Measurements from ENCODE around the gene PHLDA3.

Gene PHLDA3

DNA sequence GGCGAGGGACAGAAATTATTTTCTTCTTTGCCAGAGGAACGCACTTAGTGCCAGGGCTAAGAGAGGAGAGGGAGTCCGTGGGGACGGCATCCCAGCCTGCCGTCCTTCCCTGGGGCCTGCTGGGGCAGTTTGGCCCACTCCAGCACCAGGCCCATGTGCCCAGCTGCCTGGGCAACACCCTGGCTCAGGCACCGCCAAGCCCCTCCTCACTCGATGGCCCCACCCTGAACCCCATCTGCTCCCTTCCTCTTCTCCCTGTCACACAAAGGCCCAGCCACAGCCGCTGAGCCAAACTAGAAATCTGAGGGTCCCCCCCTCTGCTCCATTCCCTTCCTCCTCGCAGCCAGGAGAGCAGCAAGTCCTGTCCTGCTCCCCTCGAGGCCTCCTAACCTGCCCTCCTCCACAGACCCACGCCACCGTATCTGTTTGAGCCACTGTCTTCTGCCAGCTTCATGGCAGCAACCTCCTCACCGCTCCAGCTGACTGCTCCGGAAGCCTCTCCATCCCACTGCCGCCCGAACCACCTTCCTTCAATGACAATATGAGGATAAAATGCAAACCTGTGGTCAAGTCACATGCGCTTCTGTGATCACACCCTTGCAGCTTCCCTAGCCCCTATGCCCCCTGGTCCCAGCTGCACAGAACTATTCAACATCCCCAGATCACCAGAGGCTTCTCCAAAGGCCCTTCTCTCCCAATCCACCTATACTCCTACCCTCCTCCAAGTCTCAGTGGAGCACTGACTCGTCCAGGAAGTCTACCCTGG is 39.1 kb downstream of the PHLDA3 start:
- DNase-seq (ENCODE audit: low read depth in 2 of 2): no peak

DNA sequence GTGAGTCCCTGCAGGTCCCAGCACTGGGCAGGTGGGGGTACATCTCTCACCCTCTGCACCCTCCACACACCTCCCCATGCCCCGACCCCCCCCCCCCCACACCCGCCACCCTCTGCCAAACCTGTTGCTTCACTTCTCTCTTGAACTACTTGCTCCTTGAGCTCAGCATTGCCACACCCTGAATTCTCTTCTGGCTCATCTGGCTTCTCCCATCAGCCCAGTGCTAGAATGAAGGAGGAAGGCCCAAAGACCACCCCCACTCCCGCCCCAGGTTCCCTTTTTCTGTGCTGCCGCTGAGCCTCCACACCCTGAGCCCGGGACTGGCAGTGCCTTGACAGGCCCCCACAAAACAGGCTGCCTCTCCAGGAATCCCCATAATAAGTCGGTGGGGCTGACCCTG is 41.0 kb downstream of the PHLDA3 start:
- no peak for DNase-seq (ENCODE audit: low read depth in 2 of 2)

DNA sequence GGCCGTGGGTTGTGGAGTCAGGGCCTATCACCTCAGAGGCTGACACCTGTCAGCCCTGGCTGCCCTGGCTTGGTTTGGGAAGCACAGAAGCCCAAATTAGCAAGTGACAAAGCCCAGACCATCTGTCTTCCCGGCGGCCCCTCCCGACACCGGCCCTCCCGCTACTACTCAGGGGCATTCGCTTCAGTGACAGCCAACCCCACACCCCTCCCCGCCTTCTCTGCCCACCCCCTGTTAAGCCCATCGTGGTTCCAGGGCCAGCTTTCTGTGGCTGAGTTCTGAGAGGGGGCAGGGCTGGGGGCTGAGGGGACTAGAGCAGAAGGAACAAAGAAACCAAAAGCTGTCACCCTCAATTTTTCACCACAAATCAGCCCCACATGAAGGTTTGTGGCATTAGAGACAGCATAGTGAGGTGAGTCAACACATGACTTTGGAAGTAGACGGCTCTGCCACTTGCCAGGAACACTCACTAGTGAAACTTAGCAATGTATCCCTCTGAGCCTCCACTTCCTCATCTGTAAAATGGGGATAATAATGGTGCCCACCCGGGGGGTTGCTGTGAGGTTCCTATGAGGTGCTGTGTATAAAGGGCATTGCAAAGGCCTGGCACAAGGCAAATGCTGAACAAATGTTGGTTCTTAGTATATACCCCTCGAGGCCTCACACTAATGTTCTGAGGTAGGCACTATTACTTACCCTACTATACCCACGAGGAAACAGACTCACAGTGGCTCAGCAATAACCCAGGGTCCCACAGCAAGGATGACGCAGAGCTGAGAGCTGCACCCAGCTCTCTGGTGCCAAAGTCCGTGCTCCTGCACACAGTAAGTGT is 42.3 kb downstream of the PHLDA3 start:
- DNase-seq (ENCODE audit: low read depth in 2 of 2): no peak

DNA sequence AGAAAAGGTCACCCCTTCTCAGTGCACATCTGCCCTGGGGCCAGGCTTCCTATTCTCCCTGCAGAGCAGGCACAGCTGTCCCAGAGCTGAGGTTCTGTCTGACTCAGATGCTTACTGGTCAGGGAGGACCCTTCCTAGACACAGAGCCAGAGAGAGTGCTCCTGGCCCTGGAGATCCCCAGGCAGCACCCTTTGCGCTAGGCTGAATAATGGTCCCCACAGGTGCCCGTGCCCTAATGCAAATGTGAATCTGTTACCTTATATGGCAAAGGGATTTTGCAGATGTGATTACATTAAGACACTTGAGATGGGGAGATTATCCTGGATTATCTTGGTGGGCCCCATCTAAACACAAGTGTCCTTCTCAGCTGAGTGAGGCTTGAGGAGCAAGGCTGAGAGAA is 44.8 kb downstream of the PHLDA3 start:
- no peak for DNase-seq (ENCODE audit: low read depth in 2 of 2)

DNA sequence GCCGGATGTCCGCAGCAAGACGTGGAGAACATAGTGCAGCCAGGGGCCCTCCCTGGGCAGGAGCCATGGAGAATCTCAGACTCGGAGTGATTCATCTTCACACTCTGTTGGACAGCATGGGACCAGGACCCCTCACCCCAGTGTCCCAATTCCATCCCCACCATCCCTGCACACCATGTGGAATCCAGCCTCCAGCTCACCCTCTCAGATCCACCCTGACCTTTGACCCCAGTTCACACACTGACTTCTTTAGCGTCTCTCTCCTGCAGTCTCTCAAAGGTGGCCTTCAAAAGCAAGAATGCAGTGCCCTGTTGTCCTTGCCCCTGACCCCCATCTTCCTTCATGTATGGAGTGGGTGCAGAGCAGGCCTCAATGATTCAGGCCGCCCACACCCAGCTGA is 45.3 kb downstream of the PHLDA3 start:
- DNase-seq (ENCODE audit: low read depth in 2 of 2): no peak

DNA sequence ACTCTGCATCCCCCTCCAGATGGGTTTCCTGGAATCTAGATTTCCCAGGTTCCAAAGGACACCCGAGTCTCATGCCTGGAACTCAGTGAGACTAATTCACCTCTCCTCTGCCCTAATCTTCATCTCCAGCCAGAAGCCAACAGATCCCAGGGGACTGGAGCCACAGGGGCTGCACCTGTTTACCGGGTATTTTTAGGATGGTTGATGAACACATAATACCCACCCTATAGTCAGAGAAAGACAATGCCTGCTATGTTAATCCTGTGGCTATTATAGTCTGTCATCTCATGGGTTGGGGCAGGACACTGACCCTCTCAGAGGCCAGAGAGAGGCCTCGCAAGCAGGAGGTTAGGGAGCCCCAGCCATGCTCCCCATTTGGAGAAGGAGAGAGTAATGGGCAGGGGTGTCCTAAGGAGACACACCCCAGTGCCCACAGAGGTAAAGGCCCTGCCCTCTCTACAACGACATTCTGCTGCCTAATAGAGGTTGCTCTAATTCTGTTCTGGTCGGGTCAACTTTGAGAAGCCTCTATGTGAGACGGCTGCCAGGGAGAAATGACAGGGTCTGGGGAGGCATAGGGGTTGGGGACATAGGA is 46.5 kb downstream of the PHLDA3 start:
- DNase-seq (ENCODE audit: low read depth in 2 of 2): no peak

DNA sequence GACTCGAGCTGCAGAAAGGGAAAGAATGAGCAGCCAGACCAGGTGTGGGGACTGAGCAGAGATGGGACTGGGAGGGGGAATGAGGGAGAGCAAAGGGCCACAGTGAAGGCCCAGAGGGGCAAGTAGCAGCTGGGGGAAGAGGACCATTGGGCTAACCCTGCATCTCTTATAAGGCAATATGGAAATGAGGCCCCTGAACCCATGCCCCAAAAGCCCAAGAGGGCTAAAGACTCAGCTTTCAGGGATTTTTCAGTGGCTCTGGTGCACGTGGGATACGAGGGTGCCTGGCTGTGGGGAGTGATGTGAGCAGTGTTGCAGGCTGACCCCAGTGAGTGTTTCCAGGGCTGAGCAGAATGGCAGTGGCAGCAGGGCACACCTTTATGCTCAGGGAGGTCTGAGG is 47.0 kb downstream of the PHLDA3 start:
- no peak for DNase-seq (ENCODE audit: low read depth in 2 of 2)

DNA sequence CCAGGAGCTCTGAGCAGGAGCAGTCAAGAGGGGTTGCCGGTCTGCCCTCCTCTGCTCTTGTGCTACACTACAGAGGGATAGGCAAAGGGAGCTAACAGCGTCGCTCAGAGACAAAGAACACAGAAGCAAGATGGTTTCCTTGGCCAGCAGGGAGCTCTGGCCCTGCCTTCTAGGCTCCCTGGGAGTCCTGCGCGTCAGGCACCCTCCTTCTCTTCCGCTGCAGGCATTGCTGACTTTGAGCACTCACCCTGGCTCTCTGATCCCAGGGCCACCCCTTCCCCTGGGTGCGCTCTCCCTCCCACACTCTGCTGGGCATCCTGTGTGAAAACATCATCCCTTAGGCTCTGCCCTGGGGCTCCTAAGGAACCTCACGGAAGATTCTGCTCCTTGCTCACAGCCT is 47.9 kb downstream of the PHLDA3 start:
- no peak for DNase-seq (ENCODE audit: low read depth in 2 of 2)

DNA sequence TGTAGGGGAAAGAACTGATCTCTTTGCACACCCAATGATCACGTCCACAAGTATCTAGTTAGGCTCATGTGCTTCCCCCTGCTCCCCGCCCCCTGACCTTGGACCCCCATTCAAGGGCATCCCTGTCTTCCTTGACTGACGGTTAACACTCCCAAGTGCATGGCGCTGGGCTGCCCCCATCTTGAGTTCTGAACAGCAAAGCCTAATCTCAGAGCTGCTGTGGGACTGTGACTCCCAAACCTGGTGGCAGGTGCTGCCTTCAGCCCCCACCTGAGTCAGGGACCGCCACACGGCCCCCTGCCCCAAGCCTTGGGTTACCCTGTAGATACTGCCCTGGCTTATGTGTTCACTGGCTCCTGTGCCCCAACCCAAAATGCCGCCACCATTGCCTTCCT is 48.4 kb downstream of the PHLDA3 start:
- DNase-seq (ENCODE audit: low read depth in 2 of 2): no peak

DNA sequence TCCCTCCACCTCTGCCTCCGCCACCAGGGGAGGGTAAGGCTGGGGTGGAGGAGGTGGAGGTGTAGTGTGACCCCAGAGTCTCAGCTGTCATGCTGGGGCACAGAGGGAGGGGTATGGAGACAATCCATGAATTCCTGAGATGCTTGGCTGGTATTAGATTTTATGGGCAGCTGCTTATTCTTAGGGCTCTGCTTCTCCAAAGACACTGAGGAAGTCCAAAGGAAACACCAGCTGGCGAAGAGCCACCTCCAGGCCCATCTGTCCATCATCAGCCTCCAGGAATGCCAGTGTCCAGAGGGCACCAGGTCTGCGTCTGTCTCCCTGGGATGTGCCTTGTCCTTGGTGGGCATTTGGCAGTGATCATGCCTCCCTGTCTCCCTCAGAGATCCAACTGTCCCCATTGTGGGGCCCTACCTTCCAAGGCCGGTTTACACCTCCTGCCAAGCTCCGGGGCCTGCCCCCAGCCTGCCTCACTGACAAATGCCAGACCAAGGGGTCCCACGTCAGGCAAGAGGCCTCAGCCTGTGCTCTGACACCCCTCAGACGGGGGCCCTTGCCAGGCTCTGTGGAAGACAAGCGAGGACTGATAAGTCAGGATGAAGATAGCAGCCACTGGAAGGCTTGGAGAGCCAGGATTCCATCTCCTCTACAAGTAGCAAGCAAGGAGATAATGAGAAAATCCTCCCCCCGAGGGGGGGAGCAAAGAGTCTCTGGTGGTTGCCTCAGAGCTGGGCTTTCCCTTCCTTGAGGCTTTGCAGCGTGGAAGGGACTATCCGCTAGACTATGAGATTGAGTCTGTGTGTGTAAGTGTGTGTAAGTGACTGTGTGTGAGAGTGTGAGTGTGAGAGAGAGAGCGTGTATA is 49.0 kb downstream of the PHLDA3 start:
- DNase-seq (ENCODE audit: low read depth in 2 of 2): no peak

DNA sequence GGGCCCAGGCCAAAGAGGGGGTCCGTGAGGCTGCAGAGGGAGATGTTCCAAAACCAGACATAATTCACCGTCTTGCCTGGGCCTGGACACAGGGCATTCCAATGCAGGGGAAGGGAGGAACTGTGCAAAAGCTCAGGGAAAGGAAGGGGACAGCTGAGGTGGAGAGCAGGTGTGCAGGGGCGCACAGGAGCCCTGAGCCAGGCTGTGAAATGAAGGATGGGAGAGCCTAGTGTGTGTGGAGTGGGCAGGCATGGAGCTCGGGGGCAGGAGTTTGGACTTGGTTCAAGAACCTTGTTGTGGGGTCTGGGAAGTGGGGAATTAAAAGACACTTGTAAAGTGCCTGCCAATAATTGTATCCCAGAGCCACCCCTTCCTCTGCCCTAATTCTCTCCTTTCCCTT is 49.7 kb downstream of the PHLDA3 start:
- no peak for DNase-seq (ENCODE audit: low read depth in 2 of 2)

DNA sequence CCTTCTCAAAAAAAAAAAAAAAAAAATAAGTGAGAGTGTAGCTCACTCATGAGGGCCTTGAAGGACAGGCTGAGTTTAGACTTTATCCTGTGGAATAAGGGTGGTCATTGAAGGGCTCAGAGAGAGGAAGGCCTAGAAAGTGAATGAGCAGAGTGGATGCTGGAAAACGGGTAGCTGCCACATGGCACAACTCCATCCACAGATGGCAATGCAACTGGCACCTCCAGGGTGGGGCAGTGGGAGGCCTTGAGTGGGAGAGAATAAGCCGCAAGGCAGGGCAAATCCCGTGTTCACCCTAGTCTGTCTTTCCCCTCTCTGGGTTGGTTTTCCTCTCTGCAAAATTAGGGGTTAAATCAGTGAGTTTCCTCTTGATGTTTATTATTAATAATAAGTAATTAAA is 50.5 kb downstream of the PHLDA3 start:
- DNase-seq (ENCODE audit: low read depth in 2 of 2): no peak

Data from stimulated activated CD4-positive, alpha-beta T cell treated with anti-CD3 and anti-CD28 coated beads, Interleukin-15, amount 100 ng/mL, for 48 hours (primary cell).